ENCODE results near the gene RXFP3.

RXFP3 gene

GRCh38 chr5:33968211-33969005, 32.2 kb downstream of the RXFP3 start:
- no peak overlapping the region for H3K4me3 ChIP-seq (ENCODE audit: low read depth, low read length)
- peak; percentile 4 for DNase-seq (ENCODE audit: low read depth)
- no peak for TF ChIP-seq CTCF (conservative IDR thresholded peaks at IDR 0.05; ENCODE audit: low read depth, low read length)

- peak; percentile 97 for TF ChIP-seq CTCF (conservative IDR thresholded peaks at IDR 0.05; ENCODE audit: low read depth, low read length)
- H3K4me3 ChIP-seq (ENCODE audit: low read depth, low read length) = no peak overlapping the region
- peak; percentile 87 for DNase-seq (ENCODE audit: low read depth)
Measured at GRCh38 chr5:33969572-33970452, 33.6 kb downstream of the RXFP3 start.

GRCh38 chr5:33973271-33973670, 37.1 kb downstream of the RXFP3 start:
- no peak overlapping the region for H3K4me3 ChIP-seq (ENCODE audit: low read depth, low read length)
- DNase-seq (ENCODE audit: low read depth) = no peak
- TF ChIP-seq CTCF (conservative IDR thresholded peaks at IDR 0.05; ENCODE audit: low read depth, low read length) = no peak

GRCh38 chr5:33975852-33976251, 39.7 kb downstream of the RXFP3 start:
- no peak for TF ChIP-seq CTCF (conservative IDR thresholded peaks at IDR 0.05; ENCODE audit: low read depth, low read length)
- no peak overlapping the region for H3K4me3 ChIP-seq (ENCODE audit: low read depth, low read length)
- DNase-seq (ENCODE audit: low read depth) = peak; percentile 36

GRCh38 chr5:33976307-33976706, 40.1 kb downstream of the RXFP3 start:
- DNase-seq (ENCODE audit: low read depth) = no peak
- H3K4me3 ChIP-seq (ENCODE audit: low read depth, low read length) = no peak overlapping the region
- no peak for TF ChIP-seq CTCF (conservative IDR thresholded peaks at IDR 0.05; ENCODE audit: low read depth, low read length)

- no peak for DNase-seq (ENCODE audit: low read depth)
Measured at GRCh38 chr5:33978306-33978705, 42.1 kb downstream of the RXFP3 start.

More at GRCh38 chr5:33978306-33978705, 42.1 kb downstream of the RXFP3 start:
- no peak overlapping the region for H3K4me3 ChIP-seq (ENCODE audit: low read depth, low read length)
- TF ChIP-seq CTCF (conservative IDR thresholded peaks at IDR 0.05; ENCODE audit: low read depth, low read length) = no peak
